HepG2 (cell line): ENCODE results near the gene CFAP61.

Experiments
- JUND ChIP-seq: sonication (generic); formaldehyde crosslinking; IDR thresholded peaks from 2 replicates; pipeline ENCODE4 v1.8.0; 2022; ENCODE audit warnings: mild to moderate bottlenecking, missing genetic modification reagents
- POLR2A ChIP-seq, 2 experiments: IDR thresholded peaks; 2 replicates each; pipeline ENCODE4 v1.6.1; 2011; ENCODE audit warnings: low read depth in 2 of 2, low read length in 2 of 2, mild to moderate bottlenecking in 1 of 2, moderate library complexity in 1 of 2; ENCODE audit not compliant: insufficient read depth in 1 of 2
- POLR2AphosphoS5 ChIP-seq: IDR thresholded peaks from 2 replicates; pipeline ENCODE4 v1.6.1; 2012; ENCODE audit warnings: low read depth, low read length
- SCMH1 ChIP-seq: sonication (generic); formaldehyde crosslinking; IDR thresholded peaks from 2 replicates; pipeline ENCODE4 v1.9.0; 2021; ENCODE audit warnings: missing genetic modification reagents, mild to moderate bottlenecking, borderline replicate concordance
- SP1 ChIP-seq, 2 experiments: fragments of 450-650 bp in 1 of 2; sonication (generic) in 1 of 2; formaldehyde crosslinking in 1 of 2; IDR thresholded peaks; 2 replicates each; pipeline versions ENCODE4 v1.4.0 to v1.6.1; 2016 to 2020; ENCODE audit warnings: missing genetic modification reagents in 1 of 2
- ZBTB1 ChIP-seq: sonication (generic); formaldehyde crosslinking; IDR thresholded peaks from 2 replicates; pipeline ENCODE4 v1.4.0; 2020; ENCODE audit warnings: missing genetic modification reagents, borderline replicate concordance
- ZNF879 ChIP-seq: sonication (generic); formaldehyde crosslinking; IDR thresholded peaks from 2 replicates; pipeline ENCODE4 v1.8.1; 2023; ENCODE audit warnings: missing genetic modification reagents
- TF ChIP-seq, protein P1 (sequence below): sonication (generic); formaldehyde crosslinking; IDR thresholded peaks from 2 replicates; pipeline ENCODE4 v1.4.0; 2020; ENCODE audit warnings: missing genetic modification reagents, borderline replicate concordance
- TF ChIP-seq, protein P2 (sequence below): sonication (generic); formaldehyde crosslinking; IDR thresholded peaks from 2 replicates; pipeline ENCODE4 v1.5.0; 2020; ENCODE audit warnings: mild to moderate bottlenecking, missing genetic modification reagents, moderate library complexity
- TF ChIP-seq, protein P3 (sequence below): sonication (generic); formaldehyde crosslinking; IDR thresholded peaks from 2 replicates; pipeline ENCODE4 v1.9.0; 2021; ENCODE audit warnings: missing genetic modification reagents, borderline replicate concordance
- TF ChIP-seq, protein P4 (sequence below), 2 experiments: fragments of 450-650 bp in 1 of 2; sonication (generic) in 1 of 2; formaldehyde crosslinking; IDR thresholded peaks; 2 replicates each; pipeline versions ENCODE4 v1.5.0 to v1.8.0; 2020 to 2022; ENCODE audit warnings: mild to moderate bottlenecking in 1 of 2, missing genetic modification reagents in 1 of 2
- TF ChIP-seq, protein P5 (sequence below): sonication (generic); formaldehyde crosslinking; IDR thresholded peaks from 2 replicates; pipeline ENCODE4 v1.4.0; 2020; ENCODE audit warnings: missing genetic modification reagents
- TF ChIP-seq, protein P6 (sequence below): sonication (generic); formaldehyde crosslinking; IDR thresholded peaks from 2 replicates; pipeline ENCODE4 v1.9.0; 2021; ENCODE audit warnings: missing genetic modification reagents, mild to moderate bottlenecking, borderline replicate concordance
- TF ChIP-seq, protein P7 (sequence below): sonication (generic); formaldehyde crosslinking; IDR thresholded peaks from 2 replicates; pipeline ENCODE4 v1.4.0; 2020; ENCODE audit warnings: missing genetic modification reagents

DNA sequence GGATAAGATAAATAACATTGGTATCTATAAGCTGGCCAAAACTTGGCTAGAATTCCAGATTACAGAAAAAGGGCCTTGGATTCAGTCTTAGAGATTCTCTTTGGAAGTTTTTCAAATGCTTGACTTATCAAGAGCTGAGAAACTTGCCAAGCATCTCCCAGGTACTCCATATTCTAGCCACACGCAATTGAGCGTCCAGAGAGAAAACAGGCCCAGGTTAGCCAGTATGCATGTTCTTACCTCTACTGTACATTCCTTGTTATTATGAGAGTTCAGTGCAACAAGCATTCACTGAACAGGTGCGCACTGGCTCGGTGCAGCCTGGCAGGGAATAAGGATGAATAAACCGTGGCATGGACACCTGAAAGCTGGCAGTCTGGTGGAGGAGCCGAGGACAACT, 13.7 kb upstream of the CFAP61 start:
- TF ChIP-seq, protein P1, sequence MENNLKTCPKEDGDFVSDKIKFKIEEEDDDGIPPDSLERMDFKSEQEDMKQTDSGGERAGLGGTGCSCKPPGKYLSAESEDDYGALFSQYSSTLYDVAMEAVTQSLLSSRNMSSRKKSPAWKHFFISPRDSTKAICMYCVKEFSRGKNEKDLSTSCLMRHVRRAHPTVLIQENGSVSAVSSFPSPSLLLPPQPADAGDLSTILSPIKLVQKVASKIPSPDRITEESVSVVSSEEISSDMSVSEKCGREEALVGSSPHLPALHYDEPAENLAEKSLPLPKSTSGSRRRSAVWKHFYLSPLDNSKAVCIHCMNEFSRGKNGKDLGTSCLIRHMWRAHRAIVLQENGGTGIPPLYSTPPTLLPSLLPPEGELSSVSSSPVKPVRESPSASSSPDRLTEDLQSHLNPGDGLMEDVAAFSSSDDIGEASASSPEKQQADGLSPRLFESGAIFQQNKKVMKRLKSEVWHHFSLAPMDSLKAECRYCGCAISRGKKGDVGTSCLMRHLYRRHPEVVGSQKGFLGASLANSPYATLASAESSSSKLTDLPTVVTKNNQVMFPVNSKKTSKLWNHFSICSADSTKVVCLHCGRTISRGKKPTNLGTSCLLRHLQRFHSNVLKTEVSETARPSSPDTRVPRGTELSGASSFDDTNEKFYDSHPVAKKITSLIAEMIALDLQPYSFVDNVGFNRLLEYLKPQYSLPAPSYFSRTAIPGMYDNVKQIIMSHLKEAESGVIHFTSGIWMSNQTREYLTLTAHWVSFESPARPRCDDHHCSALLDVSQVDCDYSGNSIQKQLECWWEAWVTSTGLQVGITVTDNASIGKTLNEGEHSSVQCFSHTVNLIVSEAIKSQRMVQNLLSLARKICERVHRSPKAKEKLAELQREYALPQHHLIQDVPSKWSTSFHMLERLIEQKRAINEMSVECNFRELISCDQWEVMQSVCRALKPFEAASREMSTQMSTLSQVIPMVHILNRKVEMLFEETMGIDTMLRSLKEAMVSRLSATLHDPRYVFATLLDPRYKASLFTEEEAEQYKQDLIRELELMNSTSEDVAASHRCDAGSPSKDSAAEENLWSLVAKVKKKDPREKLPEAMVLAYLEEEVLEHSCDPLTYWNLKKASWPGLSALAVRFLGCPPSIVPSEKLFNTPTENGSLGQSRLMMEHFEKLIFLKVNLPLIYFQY (CRISPR knock-in tag), result no peak
- TF ChIP-seq, protein P2, sequence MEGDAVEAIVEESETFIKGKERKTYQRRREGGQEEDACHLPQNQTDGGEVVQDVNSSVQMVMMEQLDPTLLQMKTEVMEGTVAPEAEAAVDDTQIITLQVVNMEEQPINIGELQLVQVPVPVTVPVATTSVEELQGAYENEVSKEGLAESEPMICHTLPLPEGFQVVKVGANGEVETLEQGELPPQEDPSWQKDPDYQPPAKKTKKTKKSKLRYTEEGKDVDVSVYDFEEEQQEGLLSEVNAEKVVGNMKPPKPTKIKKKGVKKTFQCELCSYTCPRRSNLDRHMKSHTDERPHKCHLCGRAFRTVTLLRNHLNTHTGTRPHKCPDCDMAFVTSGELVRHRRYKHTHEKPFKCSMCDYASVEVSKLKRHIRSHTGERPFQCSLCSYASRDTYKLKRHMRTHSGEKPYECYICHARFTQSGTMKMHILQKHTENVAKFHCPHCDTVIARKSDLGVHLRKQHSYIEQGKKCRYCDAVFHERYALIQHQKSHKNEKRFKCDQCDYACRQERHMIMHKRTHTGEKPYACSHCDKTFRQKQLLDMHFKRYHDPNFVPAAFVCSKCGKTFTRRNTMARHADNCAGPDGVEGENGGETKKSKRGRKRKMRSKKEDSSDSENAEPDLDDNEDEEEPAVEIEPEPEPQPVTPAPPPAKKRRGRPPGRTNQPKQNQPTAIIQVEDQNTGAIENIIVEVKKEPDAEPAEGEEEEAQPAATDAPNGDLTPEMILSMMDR, result no peak
- no peak for TF ChIP-seq SP1 (IDR thresholded peaks at IDR 0.05)
- TF ChIP-seq SP1 (CRISPR knock-in tag; IDR thresholded peaks at IDR 0.05), result no peak
- TF ChIP-seq JUND (CRISPR knock-in tag), result no peak
- TF ChIP-seq, protein P3, sequence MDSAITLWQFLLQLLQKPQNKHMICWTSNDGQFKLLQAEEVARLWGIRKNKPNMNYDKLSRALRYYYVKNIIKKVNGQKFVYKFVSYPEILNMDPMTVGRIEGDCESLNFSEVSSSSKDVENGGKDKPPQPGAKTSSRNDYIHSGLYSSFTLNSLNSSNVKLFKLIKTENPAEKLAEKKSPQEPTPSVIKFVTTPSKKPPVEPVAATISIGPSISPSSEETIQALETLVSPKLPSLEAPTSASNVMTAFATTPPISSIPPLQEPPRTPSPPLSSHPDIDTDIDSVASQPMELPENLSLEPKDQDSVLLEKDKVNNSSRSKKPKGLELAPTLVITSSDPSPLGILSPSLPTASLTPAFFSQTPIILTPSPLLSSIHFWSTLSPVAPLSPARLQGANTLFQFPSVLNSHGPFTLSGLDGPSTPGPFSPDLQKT (CRISPR knock-in tag), result no peak
- TF ChIP-seq POLR2A (IDR thresholded peaks at IDR 0.05; ENCODE audit: insufficient read depth in 1 of 2, low read depth in 2 of 2, low read length in 2 of 2), result no peak
- TF ChIP-seq ZBTB1 (CRISPR knock-in tag), result no peak
- TF ChIP-seq, protein P4, sequence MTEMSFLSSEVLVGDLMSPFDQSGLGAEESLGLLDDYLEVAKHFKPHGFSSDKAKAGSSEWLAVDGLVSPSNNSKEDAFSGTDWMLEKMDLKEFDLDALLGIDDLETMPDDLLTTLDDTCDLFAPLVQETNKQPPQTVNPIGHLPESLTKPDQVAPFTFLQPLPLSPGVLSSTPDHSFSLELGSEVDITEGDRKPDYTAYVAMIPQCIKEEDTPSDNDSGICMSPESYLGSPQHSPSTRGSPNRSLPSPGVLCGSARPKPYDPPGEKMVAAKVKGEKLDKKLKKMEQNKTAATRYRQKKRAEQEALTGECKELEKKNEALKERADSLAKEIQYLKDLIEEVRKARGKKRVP (CRISPR knock-in tag; IDR thresholded peaks at IDR 0.05), result no peak
- TF ChIP-seq POLR2AphosphoS5, result no peak
- TF ChIP-seq SCMH1, result no peak
- TF ChIP-seq, protein P5, sequence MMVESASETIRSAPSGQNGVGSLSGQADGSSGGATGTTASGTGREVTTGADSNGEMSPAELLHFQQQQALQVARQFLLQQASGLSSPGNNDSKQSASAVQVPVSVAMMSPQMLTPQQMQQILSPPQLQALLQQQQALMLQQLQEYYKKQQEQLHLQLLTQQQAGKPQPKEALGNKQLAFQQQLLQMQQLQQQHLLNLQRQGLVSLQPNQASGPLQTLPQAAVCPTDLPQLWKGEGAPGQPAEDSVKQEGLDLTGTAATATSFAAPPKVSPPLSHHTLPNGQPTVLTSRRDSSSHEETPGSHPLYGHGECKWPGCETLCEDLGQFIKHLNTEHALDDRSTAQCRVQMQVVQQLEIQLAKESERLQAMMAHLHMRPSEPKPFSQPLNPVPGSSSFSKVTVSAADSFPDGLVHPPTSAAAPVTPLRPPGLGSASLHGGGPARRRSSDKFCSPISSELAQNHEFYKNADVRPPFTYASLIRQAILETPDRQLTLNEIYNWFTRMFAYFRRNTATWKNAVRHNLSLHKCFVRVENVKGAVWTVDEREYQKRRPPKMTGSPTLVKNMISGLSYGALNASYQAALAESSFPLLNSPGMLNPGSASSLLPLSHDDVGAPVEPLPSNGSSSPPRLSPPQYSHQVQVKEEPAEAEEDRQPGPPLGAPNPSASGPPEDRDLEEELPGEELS, result no peak
- no peak for TF ChIP-seq ZNF879 (CRISPR knock-in tag)
- TF ChIP-seq, protein P6, sequence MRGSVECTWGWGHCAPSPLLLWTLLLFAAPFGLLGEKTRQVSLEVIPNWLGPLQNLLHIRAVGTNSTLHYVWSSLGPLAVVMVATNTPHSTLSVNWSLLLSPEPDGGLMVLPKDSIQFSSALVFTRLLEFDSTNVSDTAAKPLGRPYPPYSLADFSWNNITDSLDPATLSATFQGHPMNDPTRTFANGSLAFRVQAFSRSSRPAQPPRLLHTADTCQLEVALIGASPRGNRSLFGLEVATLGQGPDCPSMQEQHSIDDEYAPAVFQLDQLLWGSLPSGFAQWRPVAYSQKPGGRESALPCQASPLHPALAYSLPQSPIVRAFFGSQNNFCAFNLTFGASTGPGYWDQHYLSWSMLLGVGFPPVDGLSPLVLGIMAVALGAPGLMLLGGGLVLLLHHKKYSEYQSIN (CRISPR knock-in tag), result no peak
- TF ChIP-seq, protein P7, sequence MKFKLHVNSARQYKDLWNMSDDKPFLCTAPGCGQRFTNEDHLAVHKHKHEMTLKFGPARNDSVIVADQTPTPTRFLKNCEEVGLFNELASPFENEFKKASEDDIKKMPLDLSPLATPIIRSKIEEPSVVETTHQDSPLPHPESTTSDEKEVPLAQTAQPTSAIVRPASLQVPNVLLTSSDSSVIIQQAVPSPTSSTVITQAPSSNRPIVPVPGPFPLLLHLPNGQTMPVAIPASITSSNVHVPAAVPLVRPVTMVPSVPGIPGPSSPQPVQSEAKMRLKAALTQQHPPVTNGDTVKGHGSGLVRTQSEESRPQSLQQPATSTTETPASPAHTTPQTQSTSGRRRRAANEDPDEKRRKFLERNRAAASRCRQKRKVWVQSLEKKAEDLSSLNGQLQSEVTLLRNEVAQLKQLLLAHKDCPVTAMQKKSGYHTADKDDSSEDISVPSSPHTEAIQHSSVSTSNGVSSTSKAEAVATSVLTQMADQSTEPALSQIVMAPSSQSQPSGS (CRISPR knock-in tag), result no peak
